HEK293 (cell line): ENCODE measurements around the gene RHOF.

Experiments
- CTCF ChIP-seq: fragments of 450-650 bp; formaldehyde crosslinking; IDR thresholded peaks from 2 replicates; pipeline ENCODE4 v1.5.1; 2016; ENCODE audit warnings: missing biosample characterization, missing genetic modification characterization
- ELK4 ChIP-seq: IDR thresholded peaks from 2 replicates; pipeline ENCODE4 v1.6.1; 2011; ENCODE audit warnings: mild to moderate bottlenecking, low read depth, low read length, borderline replicate concordance
- KLF17 ChIP-seq: fragments of 450-650 bp; formaldehyde crosslinking; IDR thresholded peaks from 2 replicates; pipeline ENCODE4 v1.5.1; 2016; ENCODE audit warnings: missing biosample characterization, missing genetic modification characterization
- PBX3 ChIP-seq: sonication (generic); formaldehyde crosslinking; IDR thresholded peaks from 2 replicates; pipeline ENCODE4 v1.8.1; 2022; ENCODE audit warnings: mild to moderate bottlenecking, moderate library complexity, missing genetic modification reagents
- YY1 ChIP-seq: fragments of 450-650 bp; formaldehyde crosslinking; IDR thresholded peaks from 2 replicates; pipeline ENCODE4 v1.5.1; 2018; ENCODE audit warnings: missing biosample characterization, missing genetic modification characterization
- ZBTB11 ChIP-seq: fragments of 450-650 bp; formaldehyde crosslinking; conservative IDR thresholded peaks from 2 replicates; pipeline ENCODE4 v1.5.1; 2016; ENCODE audit warnings: low read depth, missing biosample characterization, missing genetic modification characterization
- ZNF114 ChIP-seq: fragments of 450-650 bp; formaldehyde crosslinking; IDR thresholded peaks from 2 replicates; pipeline ENCODE4 v1.5.0; 2017; ENCODE audit warnings: missing biosample characterization, missing genetic modification characterization
- ZNF16 ChIP-seq: fragments of 450-650 bp; formaldehyde crosslinking; IDR thresholded peaks from 2 replicates; pipeline ENCODE4 v1.5.1; 2016; ENCODE audit warnings: low read depth, missing biosample characterization, missing genetic modification characterization
- ZNF18 ChIP-seq: fragments of 450-650 bp; formaldehyde crosslinking; IDR thresholded peaks from 2 replicates; pipeline ENCODE4 v1.5.1; 2016; ENCODE audit warnings: missing biosample characterization, missing genetic modification characterization
- ZNF274 ChIP-seq, 2 experiments: fragments of 200-500 bp in 1 of 2; fragments of 450-650 bp in 1 of 2; sonication (Bioruptor generic) in 1 of 2; formaldehyde crosslinking in 1 of 2; IDR thresholded peaks; 2 replicates each; pipeline versions ENCODE4 v1.5.1 to v1.6.1; 2014 to 2016; ENCODE audit warnings: borderline replicate concordance in 1 of 2, inconsistent platforms in 1 of 2, low read length in 1 of 2, missing biosample characterization in 1 of 2, missing genetic modification characterization in 1 of 2
- ZNF354C ChIP-seq: fragments of 450-650 bp; formaldehyde crosslinking; IDR thresholded peaks from 2 replicates; pipeline ENCODE4 v1.5.1; 2016; ENCODE audit warnings: missing biosample characterization, missing genetic modification characterization, low read depth, borderline replicate concordance
- ZNF513 ChIP-seq: fragments of 450-650 bp; IDR thresholded peaks from 2 replicates; pipeline ENCODE4 v1.5.1; 2018; ENCODE audit warnings: missing biosample characterization, missing genetic modification characterization
- ZNF645 ChIP-seq: fragments of 450-650 bp; formaldehyde crosslinking; IDR thresholded peaks from 2 replicates; pipeline ENCODE4; 2016; ENCODE audit warnings: missing biosample characterization, missing genetic modification characterization
- ZNF76 ChIP-seq: fragments of 450-650 bp; formaldehyde crosslinking; IDR thresholded peaks from 2 replicates; pipeline ENCODE4; 2016; ENCODE audit warnings: low read depth, missing biosample characterization, missing genetic modification characterization, borderline replicate concordance

GRCh38 chr12:121754836-121755235, 38.7 kb downstream of the RHOF start:
- TF ChIP-seq YY1 (tag by site-specific recombination) (no peak), ZNF18 (tag by site-specific recombination) (no peak), KLF17 (tag by site-specific recombination) (no peak), ZNF114 (tag by site-specific recombination) (no peak), CTCF (tag by site-specific recombination) (no peak), ZNF274 (IDR thresholded peaks at IDR 0.05; ENCODE audit: low read length) (no peak), ZNF274 (tag by site-specific recombination; IDR thresholded peaks at IDR 0.05; ENCODE audit: borderline replicate concordance) (no peak), ZNF16 (tag by site-specific recombination) (no peak), ZBTB11 (tag by site-specific recombination) (no peak), ZNF354C (tag by site-specific recombination) (no peak), ZNF76 (tag by site-specific recombination) (no peak), ELK4 (no peak), PBX3 (CRISPR knock-in tag) (no peak), ZNF645 (tag by site-specific recombination) (no peak), ZNF513 (tag by site-specific recombination) (no peak)
